Thoracic aorta (tissue), 2 donors: ENCODE data around the gene SLC24A3. TPM values are rescaled to one million over a fixed set of nuclear protein-coding genes. Genes with fewer than 3 reads are reported as not detected.

Source experiments
- ATAC-seq: fragments of 150-250 bp; one replicate; pipeline ENCODE4 v1.8.0; 2017; ENCODE audit warnings: low read depth; ENCODE audit not compliant: insufficient number of reproducible peaks, low FRiP score
- DNase-seq: peaks from one replicate; pipeline ENCODE4 v3.0.0-alpha.2; 2020; ENCODE audit warnings: low spot score
- H3K27ac ChIP-seq, 2 donors: fragments of 200-600 bp; sonication (generic); 1 replicate in 1 of 2; 2 replicates in 1 of 2; pipeline ENCODE4 v1.5.1; 2016; ENCODE audit warnings: mild to moderate bottlenecking in 2 of 2, moderate library complexity in 2 of 2
- H3K27me3 ChIP-seq: fragments of 200-600 bp; sonication (generic); replicated peaks from 2 replicates; pipeline ENCODE4 v1.6.0; 2016; ENCODE audit warnings: mild to moderate bottlenecking; ENCODE audit not compliant: insufficient read depth
- H3K36me3 ChIP-seq: fragments of 200-600 bp; sonication (generic); one replicate; pipeline ENCODE4 v1.5.1; 2016
- H3K4me1 ChIP-seq, 2 donors: fragments of 200-600 bp; sonication (generic); 1 replicate in 1 of 2; 2 replicates in 1 of 2; pipeline versions ENCODE4 v1.5.1 to v1.6.0; 2016; ENCODE audit warnings: low read depth in 2 of 2, mild to moderate bottlenecking in 1 of 2; ENCODE audit not compliant: control insufficient read depth in 1 of 2
- H3K4me3 ChIP-seq: fragments of 200-600 bp; sonication (generic); 2 replicates; pipeline ENCODE4 v1.5.1; 2016; ENCODE audit warnings: mild to moderate bottlenecking
- H3K9me3 ChIP-seq: fragments of 200-600 bp; sonication (generic); 2 replicates; pipeline ENCODE4 v1.5.1; 2016
- CTCF ChIP-seq: fragments of 200-600 bp; sonication (generic); IDR thresholded peaks from one replicate; pipeline ENCODE4 v1.5.1; 2019; ENCODE audit warnings: antibody characterized with exemption
- total RNA-seq, 2 donors: library from RNA; depleted of rRNA; stranded (reverse); fragments of >200 nt; gene quantifications; one replicate each; pipeline versions ENCODE4 v1.1.0 to v1.2.3, GENCODE V29; 2016

The SLC24A3 gene
- total RNA-seq, 2 donors from 2014 or later, result 8.3 to 31.4 TPM

GRCh38 chr20:19251958-19252357 lies 39.5 kb downstream of the SLC24A3 start:
- peaks cover 2 to 8% of the 10 kb centered on the region in 2 donors for H3K4me1 ChIP-seq
- no peaks in the 10 kb centered on the region for H3K9me3 ChIP-seq
- H3K36me3 ChIP-seq, result no peaks in the 10 kb centered on the region
- DNase-seq (no peak), ATAC-seq (no peak)
- H3K27me3 ChIP-seq, result no peaks in the 10 kb centered on the region
- no peak for TF ChIP-seq CTCF
- no peak overlapping the region for H3K27ac ChIP-seq
- no peak overlapping the region for H3K4me3 ChIP-seq

- TF ChIP-seq CTCF, result no peak
- no peaks in the 10 kb centered on the region for H3K9me3 ChIP-seq
- no peak overlapping the region for H3K27ac ChIP-seq
- DNase-seq (no peak), ATAC-seq (no peak)
- H3K27me3 ChIP-seq, result no peaks in the 10 kb centered on the region
- H3K36me3 ChIP-seq, result no peaks in the 10 kb centered on the region
- no peak overlapping the region for H3K4me3 ChIP-seq
- peaks cover 3 to 8% of the 10 kb centered on the region in 2 donors for H3K4me1 ChIP-seq
These were observed 40.1 kb downstream of the SLC24A3 start for GRCh38 chr20:19252451-19253120.

GRCh38 chr20:19253316-19253715 lies 40.9 kb downstream of the SLC24A3 start:
- Histone ChIP-seq H3K4me1 (peaks cover 3 to 8% of the 10 kb centered on the region in 2 donors), H3K4me3 (no peak overlapping the region), H3K36me3 (no peaks in the 10 kb centered on the region), H3K27ac (no peak overlapping the region), H3K9me3 (no peaks in the 10 kb centered on the region), H3K27me3 (no peaks in the 10 kb centered on the region)
- TF ChIP-seq CTCF, result no peak
- DNase-seq (no peak), ATAC-seq (no peak)

GRCh38 chr20:19253916-19254820 lies 41.7 kb downstream of the SLC24A3 start:
- H3K4me1 ChIP-seq, result peaks cover 3 to 8% of the 10 kb centered on the region in 2 donors
- no peak overlapping the region for H3K27ac ChIP-seq
- no peaks in the 10 kb centered on the region for H3K36me3 ChIP-seq
- DNase-seq (no peak), ATAC-seq (no peak)
- no peak for TF ChIP-seq CTCF
- no peaks in the 10 kb centered on the region for H3K9me3 ChIP-seq
- no peaks in the 10 kb centered on the region for H3K27me3 ChIP-seq
- H3K4me3 ChIP-seq, result no peak overlapping the region

GRCh38 chr20:19254956-19255355 lies 42.5 kb downstream of the SLC24A3 start:
- Histone ChIP-seq H3K4me3 (no peak overlapping the region), H3K27ac (no peak overlapping the region), H3K36me3 (no peaks in the 10 kb centered on the region), H3K9me3 (no peaks in the 10 kb centered on the region), H3K27me3 (no peaks in the 10 kb centered on the region), H3K4me1 (peaks cover 3 to 4% of the 10 kb centered on the region in 2 donors)
- no peak for DNase-seq
- no peak for ATAC-seq
- TF ChIP-seq CTCF, result no peak
